Measurements from ENCODE around the gene SLC30A3. TPM values are rescaled to one million over a fixed set of nuclear protein-coding genes. Genes with fewer than 3 reads are reported as not detected.

Gene SLC30A3
- total and polyA plus RNA-seq, 2 of the 13 experiments (the other 11 are each of a cell fraction or from before 2014, with no cell fraction given) = 0.38 to 0.79 TPM

GRCh38 chr2:27290549-27290948 is 27.7 kb upstream of the SLC30A3 start:
- BruUV-seq (replicated peaks) = no TSS peak
- no peaks in the 10 kb centered on the region for H3K79me2 ChIP-seq (ENCODE audit: insufficient read depth, low read length)
- H3K27me3 ChIP-seq (ENCODE audit: control insufficient read depth in 1 of 2, insufficient read depth in 2 of 2, low read length in 2 of 2) = no peaks in the 10 kb centered on the region
- CTCF ChIA-PET (ENCODE audit: low intra/inter-chr PET ratio, low total read pairs) = no interaction called here
- WGBS (ENCODE audit: low lambda C conversion rate) = 91% methylated on average over 5 of the region's 5 CpGs
- in situ Hi-C loops (cut with HindIII; ENCODE audit: extremely low pct_ligation_motif_present, low pct_unique_long_range_greater_than_20kb) (no loop called here), intact Hi-C loops (cut with micrococcal nuclease; ENCODE audit: unreplicated experiment) (loop anchor here (5.0 kb wide), 1 partner anchor 193 kb away; no protein-coding TSS in a partner anchor)
- POLR2A ChIA-PET = no interaction called here
- no peak overlapping the region for H3K4me2 ChIP-seq (ENCODE audit: low read depth, low read length)
- DNase-seq (ENCODE audit: low spot score) = no peak
- no peak for FAIRE-seq
- peaks cover 76% of the 10 kb centered on the region for H3K4me1 ChIP-seq (ENCODE audit: insufficient read depth, low read length)
- TF ChIP-seq ZNF414 (CRISPR knock-in tag; IDR thresholded peaks at IDR 0.05) = no peak
- no peak for TF ChIP-seq ZNF441 (CRISPR knock-in tag; IDR thresholded peaks at IDR 0.05; ENCODE audit: borderline replicate concordance)
- TF ChIP-seq NFE2L2 (IDR thresholded peaks at IDR 0.05; ENCODE audit: low read length) = no peak
- TF ChIP-seq JARID2 (CRISPR knock-in tag; IDR thresholded peaks at IDR 0.05; ENCODE audit: insufficient replicate concordance) = no peak
- no peak for TF ChIP-seq TRAFD1 (CRISPR knock-in tag; IDR thresholded peaks at IDR 0.05; ENCODE audit: borderline replicate concordance)
- ATAC-seq = no peak
- H3K4me3 ChIP-seq (replicated peaks in 1 of 3; ENCODE audit: insufficient read depth in 1 of 3, low read depth in 2 of 3, low read length in 3 of 3) = no peak overlapping the region
- no peaks in the 10 kb centered on the region for H3K9me3 ChIP-seq (ENCODE audit: low read length)
- no peak overlapping the region for H2AFZ ChIP-seq (ENCODE audit: low read length)
- H3K27ac ChIP-seq (ENCODE audit: extremely low read length, insufficient read depth, low read length) = no peak overlapping the region
- no peak overlapping the region for H3K9ac ChIP-seq (ENCODE audit: insufficient read depth, low read depth, low read length)
- H3K36me3 ChIP-seq (replicated peaks in 1 of 2; ENCODE audit: control insufficient read depth in 1 of 2, insufficient read depth in 2 of 2, low read length in 2 of 2) = no peaks in the 10 kb centered on the region
- no peaks in the 10 kb centered on the region for H4K20me1 ChIP-seq (ENCODE audit: insufficient read depth, low read length)

GRCh38 chr2:27288610-27289009 is 25.8 kb upstream of the SLC30A3 start:
- no TSS peak for BruUV-seq (replicated peaks)
- Histone ChIP-seq H4K20me1 (ENCODE audit: insufficient read depth, low read length) (no peaks in the 10 kb centered on the region), H3K27ac (ENCODE audit: extremely low read length, insufficient read depth, low read length) (no peak overlapping the region), H3K9me3 (ENCODE audit: low read length) (no peaks in the 10 kb centered on the region), H3K79me2 (ENCODE audit: insufficient read depth, low read length) (no peaks in the 10 kb centered on the region), H3K4me1 (ENCODE audit: insufficient read depth, low read length) (peaks cover 60% of the 10 kb centered on the region), H3K4me2 (ENCODE audit: low read depth, low read length) (no peak overlapping the region), H3K4me3 (replicated peaks in 1 of 3; ENCODE audit: insufficient read depth in 1 of 3, low read depth in 2 of 3, low read length in 3 of 3) (no peak overlapping the region), H2AFZ (ENCODE audit: low read length) (no peak overlapping the region), H3K9ac (ENCODE audit: insufficient read depth, low read depth, low read length) (no peak overlapping the region), H3K36me3 (replicated peaks in 1 of 2; ENCODE audit: control insufficient read depth in 1 of 2, insufficient read depth in 2 of 2, low read length in 2 of 2) (no peaks in the 10 kb centered on the region), H3K27me3 (ENCODE audit: control insufficient read depth in 1 of 2, insufficient read depth in 2 of 2, low read length in 2 of 2) (no peaks in the 10 kb centered on the region)
- FAIRE-seq = no peak
- ChIA-PET CTCF (ENCODE audit: low intra/inter-chr PET ratio, low total read pairs) (no interaction called here), POLR2A (no interaction called here)
- in situ Hi-C loops (cut with HindIII; ENCODE audit: extremely low pct_ligation_motif_present, low pct_unique_long_range_greater_than_20kb) (loop anchor here (10.0 kb wide), 1 partner anchor 324 kb away; no protein-coding TSS in a partner anchor), intact Hi-C loops (cut with micrococcal nuclease; ENCODE audit: unreplicated experiment) (no loop called here)
- no peak for DNase-seq (ENCODE audit: low spot score)
- no peak for ATAC-seq
- 13% methylated on average over 3 of the region's 3 CpGs for WGBS (ENCODE audit: low lambda C conversion rate)
- no peak for TF ChIP-seq ZNF607 (CRISPR knock-in tag; IDR thresholded peaks at IDR 0.05; ENCODE audit: borderline replicate concordance)
- no peak for TF ChIP-seq REST (IDR thresholded peaks at IDR 0.05; ENCODE audit: borderline replicate concordance in 1 of 2, low read depth in 1 of 2, low read length in 2 of 2)
- TF ChIP-seq THAP11 (CRISPR knock-in tag; IDR thresholded peaks at IDR 0.05) = no peak
- TF ChIP-seq HMG20B (CRISPR knock-in tag; conservative IDR thresholded peaks at IDR 0.05) = no peak
- TF ChIP-seq MED8 (CRISPR knock-in tag; IDR thresholded peaks at IDR 0.05; ENCODE audit: insufficient replicate concordance) = no peak
- no peak for TF ChIP-seq REPIN1 (CRISPR knock-in tag; IDR thresholded peaks at IDR 0.05; ENCODE audit: borderline replicate concordance, low read depth)
- TF ChIP-seq ZNF296 (CRISPR knock-in tag; conservative IDR thresholded peaks at IDR 0.05) = no peak
- no peak for TF ChIP-seq NBN (conservative IDR thresholded peaks at IDR 0.05)
- no peak for TF ChIP-seq FOSL1 (CRISPR knock-in tag; IDR thresholded peaks at IDR 0.05; ENCODE audit: borderline replicate concordance)
